Measurements from ENCODE around the gene NAA20. TPM values are rescaled to one million over a fixed set of nuclear protein-coding genes. Genes with fewer than 3 reads are reported as not detected.

NAA20 gene
- total RNA-seq, 2 donors from 2014 or later: 62.9 to 72.5 TPM

GRCh38 chr20:20078041-20078440 lies 60.9 kb downstream of the NAA20 start:
- no peak for DNase-seq
- Mint-ChIP-seq H3K27me3 (ENCODE audit: low read depth) (peaks cover 24% of the 10 kb centered on the region), H3K27ac (no peak overlapping the region), H3K4me3 (no peak overlapping the region), H3K4me1 (ENCODE audit: low read depth) (no peaks in the 10 kb centered on the region), H3K36me3 (ENCODE audit: insufficient read depth in 2 of 2) (no peaks in the 10 kb centered on the region), H3K9me3 (no peaks in the 10 kb centered on the region)
- ATAC-seq (replicated peaks in 1 of 2): no peak

- ATAC-seq (replicated peaks in 1 of 2): no peak
- H3K27ac Mint-ChIP-seq: no peak overlapping the region
- no peaks in the 10 kb centered on the region for H3K9me3 Mint-ChIP-seq
- H3K36me3 Mint-ChIP-seq (ENCODE audit: insufficient read depth in 2 of 2): no peaks in the 10 kb centered on the region
- H3K27me3 Mint-ChIP-seq (ENCODE audit: low read depth): peaks cover 27% of the 10 kb centered on the region
- H3K4me3 Mint-ChIP-seq: no peak overlapping the region
- no peak for DNase-seq
- H3K4me1 Mint-ChIP-seq (ENCODE audit: low read depth): no peaks in the 10 kb centered on the region
Observed at GRCh38 chr20:20079102-20079784, 62.1 kb downstream of the NAA20 start.

Other genes starting within 250 kb of the NAA20 start
- gene CRNKL1, start 35.1 kb downstream of the NAA20 start, total RNA-seq: 10 to 100 TPM; 22.3 to 27.9 TPM
- not detected for gene CFAP61, start 35.2 kb downstream of the NAA20 start, total RNA-seq